Right forelimb (tissue), 1 donor: ENCODE measurements around the gene PLA2G2C.
"Not testable (repeated sequence)": the region's sequence is repeated elsewhere in the genome, so short reads cannot be mapped to it uniquely, and the experiment has no call there.

Experiments
- DNase-seq: peaks from one replicate; pipeline ENCODE4 v3.0.0-alpha.2; 2018

PLA2G2C gene

DNA sequence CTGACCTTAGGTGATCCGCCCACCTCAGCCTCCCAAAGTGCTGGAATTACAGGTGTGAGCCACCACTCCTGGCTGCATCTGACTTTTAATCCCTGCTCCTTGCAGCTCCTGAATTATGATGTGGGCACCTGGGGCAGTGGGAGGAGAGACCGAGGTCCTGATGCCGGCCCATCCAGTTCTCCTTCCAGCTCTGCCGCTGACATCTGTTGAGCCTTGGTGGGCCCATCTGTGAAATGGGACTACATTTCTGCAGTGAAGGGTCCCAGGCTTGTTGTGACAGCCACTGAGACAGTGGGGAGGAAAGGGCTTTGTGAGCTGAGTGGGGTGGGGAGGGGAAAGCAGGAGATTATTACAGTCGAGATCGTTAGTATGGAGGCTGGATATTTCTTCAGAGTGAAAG lies 35.3 kb downstream of the PLA2G2C start:
- no peak for DNase-seq

DNA sequence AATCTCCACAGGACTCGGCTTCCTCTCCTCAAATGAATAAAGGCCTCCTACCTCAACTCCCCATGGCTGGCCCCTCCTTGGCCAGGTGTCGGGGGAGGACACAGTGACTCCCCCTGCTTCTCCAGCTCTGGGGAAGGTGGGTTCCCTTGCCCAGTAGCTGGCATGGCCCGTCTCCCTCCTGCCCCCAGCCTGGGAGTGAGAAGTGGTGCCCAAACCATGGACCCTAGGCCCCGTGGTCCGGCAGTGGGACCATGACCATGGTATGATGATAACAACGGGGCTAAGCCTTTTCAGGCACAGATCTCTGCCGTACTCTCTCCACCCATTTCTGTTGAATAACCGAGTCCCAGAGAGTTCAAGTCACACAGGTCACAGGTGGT lies 36.0 kb downstream of the PLA2G2C start:
- DNase-seq = no peak

DNA sequence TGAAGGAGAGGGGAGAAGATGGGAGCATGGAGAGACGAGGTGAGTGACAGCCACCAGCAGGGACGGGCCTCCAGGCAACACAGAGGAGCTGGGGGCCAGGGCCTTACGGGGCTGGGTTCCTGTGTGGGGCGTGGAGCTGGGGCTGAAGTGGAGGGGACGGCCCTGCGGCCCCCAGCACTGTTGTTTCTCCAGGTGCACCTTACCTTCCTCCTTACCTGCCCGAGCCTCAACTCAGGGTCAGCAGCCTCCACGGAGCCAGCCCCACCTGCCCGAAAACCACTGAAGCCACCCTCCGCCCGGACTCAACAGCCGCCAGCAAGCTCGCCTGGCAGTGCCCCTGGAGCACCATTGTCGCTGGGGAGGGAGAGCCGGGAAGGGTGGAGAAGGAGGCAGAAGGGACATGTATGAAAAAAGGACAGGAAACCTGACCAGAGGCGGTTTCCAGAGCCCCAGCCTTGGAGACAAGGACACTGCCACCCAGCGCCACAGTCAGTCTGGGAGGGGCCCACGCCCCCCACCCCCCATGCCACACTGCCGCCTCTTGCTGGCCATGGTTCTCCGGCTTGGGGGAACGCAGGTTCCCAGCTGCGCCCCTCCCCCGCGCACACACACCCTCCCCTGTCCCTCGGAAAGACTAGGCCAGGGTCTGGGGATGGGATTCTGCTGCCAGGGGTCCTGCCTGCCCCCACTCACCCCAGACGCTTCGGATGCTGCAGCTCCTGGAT lies 36.6 kb downstream of the PLA2G2C start:
- DNase-seq = no peak

DNA sequence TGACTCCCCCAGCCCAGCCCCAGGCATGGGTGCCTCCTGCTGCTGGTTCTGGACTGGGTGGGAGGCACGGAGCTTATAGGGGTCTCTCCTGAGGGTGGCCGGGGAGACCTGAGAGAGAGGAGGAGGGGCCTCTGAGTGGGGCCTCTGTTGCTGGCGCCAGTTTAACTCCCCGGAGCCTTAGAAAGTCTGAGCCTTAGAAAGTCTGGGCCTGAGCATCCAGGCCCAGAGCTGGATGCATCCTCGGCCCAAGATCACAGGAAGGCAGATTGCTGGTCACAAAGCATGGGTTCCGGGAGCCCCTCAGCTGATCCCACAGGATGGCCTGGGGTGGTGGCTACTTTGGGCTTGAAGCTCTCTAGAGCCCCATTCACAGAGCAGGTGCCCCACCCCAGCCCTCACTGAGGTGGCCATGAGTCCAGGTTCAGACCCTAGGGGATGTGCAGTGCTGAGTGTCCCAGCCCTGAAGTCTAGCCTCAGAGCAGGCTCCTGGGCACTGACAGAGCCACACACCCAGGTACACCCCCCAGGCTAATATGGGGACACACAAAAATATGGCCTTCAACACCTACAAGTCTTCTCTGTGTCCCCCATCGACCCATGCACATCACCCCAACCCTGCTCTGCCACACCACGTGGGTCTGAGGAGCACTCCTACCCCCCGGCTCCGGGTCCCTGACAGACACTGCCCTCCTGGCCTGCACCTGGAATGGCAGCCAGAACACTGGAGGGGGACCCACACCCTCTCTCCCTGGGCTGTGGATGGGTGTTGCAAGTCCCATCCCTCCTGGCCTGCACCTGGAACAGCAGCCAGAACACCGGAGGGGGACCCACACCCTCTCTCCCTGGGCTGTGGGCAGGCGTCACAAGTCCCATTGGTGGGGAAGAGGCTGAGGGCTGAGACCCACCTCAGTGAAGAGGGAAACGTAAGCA lies 37.5 kb downstream of the PLA2G2C start:
- no peak for DNase-seq

DNA sequence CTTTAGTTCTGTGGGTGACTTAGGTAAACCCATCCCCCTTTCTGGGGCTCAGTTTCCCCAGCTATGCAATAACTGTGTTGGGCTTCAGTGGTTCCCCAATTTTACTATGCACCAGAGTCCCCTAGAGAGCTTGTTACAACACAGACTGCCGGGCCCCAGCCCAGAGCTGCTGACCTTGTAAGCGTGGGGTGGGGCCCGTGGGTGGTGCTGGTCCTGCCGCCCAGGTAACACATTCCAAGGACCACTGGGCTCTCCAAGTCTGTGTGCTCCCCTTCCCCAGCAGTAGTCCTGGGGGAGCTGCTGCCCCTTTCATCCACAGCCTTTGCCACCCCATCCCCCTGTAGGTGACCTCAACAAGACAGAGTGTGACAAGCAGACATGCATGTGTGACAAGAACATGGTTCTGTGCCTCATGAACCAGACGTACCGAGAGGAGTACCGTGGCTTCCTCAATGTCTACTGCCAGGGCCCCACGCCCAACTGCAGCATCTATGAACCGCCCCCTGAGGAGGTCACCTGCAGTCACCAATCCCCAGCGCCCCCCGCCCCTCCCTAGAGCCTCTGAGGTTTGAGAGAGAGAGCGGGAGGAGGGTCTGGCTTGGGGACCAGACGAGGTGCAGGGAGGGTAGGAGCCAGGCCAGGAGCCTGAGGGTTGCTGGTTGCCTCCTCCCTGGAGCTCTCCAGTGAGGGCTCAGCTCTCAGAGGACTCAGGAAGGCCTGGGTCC lies 38.3 kb downstream of the PLA2G2C start:
- DNase-seq = no peak

DNA sequence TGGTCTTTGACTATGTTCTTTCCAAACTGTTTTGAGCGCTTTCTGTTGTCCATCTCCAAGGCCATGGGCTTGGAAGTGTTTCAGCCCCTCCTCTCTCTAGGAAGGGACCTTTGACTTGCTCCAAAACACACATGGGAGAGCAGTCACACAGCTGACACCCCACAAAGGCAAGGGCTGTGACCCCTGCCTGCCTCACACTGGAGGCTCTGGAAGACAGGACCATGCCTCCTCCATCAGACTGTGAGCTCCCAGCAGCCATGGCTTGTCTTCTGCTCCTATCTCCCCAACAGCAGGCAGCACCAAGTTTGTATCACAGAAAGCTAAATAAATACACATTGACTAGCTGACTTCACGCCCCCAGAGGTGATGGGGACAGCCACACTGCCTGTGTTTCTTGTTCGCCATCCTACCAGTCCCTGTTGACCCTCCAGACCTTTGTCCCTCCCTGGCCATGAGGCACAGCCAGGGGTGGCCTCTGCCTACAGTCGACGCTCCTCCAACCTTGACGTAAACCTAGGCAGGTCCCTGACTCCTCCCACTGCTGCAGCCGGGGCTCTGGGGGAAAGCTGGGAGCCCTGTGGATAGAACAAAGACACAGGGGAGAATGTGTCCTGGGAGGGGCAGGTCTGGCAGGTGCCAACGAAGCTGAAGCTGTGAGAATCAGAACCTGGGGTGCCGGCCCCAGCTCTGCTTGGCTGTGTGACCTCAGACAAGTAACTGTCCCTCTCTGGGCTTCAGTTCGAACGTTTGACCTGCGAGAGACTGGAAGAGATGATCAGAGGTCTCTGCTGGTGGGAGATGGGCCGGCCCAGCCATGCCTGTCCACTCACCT lies 42.4 kb downstream of the PLA2G2C start:
- no peak for DNase-seq

DNA sequence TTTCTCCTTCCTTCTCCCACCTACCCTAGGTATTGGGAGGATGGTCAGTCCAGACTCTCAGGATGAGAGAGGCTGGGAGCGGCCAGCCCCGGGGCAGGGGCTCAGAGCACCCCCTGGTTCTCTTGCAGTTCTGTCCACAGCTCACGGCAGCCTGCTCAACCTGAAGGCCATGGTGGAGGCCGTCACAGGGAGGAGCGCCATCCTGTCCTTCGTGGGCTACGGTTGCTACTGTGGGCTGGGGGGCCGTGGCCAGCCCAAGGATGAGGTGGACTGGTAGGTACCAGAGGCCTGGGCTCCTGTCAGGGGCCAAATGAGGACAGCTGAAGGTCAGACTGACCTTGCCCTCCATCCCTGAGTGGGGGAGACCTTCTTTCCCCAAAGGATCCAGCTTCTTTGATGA lies 43.0 kb downstream of the PLA2G2C start:
- DNase-seq = no peak

DNA sequence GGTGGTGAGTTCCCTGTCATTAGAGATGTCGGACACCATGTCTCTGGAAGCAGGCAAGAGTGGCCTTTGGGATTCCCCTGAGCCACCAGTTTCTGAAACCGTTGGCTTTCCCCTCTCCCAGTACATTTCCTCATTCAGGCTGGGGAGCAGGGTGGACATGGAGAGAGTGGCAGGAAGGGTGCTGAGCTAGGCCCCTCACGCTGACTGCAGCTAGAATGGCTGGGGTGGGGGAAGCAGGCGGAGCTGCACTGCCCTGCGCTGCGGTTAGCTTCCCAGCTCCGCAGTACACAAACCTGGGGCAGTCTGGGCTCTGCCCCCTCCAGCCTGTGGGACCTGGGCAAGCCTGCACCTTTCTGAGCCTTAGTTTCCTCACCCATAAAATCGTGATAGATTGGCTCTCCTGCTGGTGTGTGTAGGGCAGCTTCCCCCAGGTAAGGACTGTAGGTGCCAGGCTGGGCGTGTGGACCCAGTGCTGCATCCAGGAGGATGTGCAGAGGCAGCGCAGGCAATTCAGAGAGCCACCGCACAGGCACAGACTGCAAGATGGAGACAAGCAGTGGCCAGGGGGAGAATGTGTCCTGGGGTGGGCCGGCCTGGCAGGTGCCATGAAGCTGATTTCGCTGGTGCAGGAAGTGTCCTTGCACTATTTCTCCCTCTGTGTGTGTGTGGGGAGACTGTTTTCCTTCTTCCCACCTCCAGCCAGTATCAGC lies 44.2 kb downstream of the PLA2G2C start:
- no peak for DNase-seq

DNA sequence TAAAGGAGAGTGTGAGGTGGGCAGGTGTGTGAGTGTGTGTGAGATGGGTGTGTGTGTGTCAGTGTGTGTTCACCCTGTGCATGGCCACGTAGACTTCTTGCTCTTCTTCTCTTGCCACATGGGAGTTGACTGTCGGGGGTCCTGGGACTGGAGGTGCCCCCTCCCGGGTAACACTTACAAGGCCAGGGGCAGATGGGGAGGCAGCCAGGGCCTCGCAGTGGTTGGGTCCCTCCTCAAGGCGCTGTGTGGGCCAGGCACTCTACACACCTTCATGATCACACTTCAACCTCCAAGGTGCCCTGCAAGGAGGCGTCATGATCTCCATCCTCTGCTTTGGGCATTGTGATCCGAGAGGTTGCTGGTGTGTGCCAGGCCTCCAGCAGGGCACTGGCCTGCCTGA lies 44.9 kb downstream of the PLA2G2C start:
- no peak for DNase-seq

DNA sequence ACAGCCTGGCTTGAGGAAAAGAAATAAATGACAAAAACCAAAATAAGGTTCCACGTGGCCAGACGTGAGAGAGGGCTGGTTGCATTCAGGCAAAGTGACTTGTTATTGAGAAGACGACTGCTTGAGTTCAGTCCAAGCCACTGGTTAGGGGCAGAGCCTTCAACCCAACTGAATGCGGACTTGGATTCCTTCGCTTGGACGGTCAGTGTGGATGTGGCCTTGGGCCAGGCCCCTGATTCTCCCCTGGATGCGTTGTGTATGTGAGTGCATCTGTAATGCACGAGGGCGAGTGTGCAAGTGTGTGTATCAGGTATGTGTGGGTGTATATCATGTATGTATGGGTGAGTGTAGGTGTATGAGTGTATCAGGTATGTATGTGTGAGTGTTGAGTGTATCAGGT lies 45.3 kb downstream of the PLA2G2C start:
- DNase-seq = no peak

DNA sequence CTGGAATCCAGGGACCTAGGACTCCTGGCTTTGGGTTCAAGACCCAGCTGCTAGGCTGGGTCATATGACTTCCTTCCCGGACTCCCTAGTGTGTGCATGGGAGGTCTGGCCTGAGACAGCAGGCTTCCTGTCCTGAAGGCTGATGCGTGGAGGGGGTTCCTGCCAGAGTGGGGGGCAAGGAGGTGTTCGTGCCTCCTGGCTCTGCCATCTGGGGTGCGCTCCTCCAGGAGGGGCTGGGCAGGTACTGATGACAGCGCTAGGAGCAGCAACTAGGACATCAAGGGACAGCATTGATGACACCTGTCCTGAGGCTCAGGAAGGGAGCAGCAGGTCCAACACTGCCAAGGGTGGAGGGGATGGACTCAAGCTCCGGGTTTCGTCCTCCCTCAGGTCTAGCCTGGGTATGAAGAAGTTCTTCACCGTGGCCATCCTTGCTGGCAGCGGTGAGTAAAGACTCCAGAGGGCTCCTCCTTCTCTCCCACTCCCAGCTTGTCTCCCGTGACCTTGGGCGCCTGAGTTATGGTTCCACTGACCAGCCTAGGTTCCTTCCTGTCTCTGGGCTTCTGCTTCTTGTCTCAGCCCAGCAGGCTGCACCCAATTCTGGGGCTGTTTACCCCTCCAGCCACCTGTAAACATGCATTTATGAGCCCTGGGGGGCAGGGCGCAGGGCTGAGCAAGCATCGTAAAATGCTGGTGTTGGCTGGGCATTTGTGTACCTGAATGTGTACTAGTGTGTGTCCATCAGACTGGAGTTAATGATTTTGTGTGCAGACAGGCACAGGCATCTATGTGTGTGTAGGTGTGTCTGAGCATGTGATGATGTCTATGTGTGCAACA lies 46.3 kb downstream of the PLA2G2C start:
- DNase-seq = no peak

DNA sequence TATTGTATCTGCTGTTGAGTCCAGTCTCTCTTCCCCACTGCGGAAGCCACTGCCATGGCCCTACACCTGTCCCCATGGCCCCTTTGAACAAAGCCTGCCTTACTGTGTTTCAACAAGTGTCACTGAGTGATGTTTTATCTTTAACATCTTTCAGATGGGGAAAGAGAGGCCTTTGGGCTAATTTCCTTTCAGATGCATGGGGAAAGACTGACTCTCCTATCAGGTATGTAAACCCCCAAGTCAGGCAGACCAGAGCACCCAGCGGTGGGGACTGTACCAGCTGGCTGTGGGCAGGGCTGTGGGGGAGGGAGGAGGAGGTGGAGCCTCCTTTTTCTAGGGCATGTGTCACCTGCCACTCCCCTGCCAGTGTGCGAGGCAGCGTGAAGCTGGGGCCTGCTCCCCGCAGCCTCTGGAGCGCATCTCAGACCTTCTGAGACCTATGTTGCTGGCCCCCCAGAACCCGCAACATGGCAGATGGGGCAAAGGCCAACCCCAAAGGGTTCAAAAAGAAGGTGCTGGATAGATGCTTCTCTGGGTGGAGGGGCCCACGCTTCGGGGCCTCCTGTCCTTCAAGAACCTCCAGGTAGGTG lies 47.3 kb downstream of the PLA2G2C start, which contains the start of gene PLA2G2F:
Gene PLA2G2F, plus strand, starts transcription at position 363 of the 590 bp plus-strand sequence. Its CDS starts 105 bp downstream, at position 468.
- no peak for DNase-seq

DNA sequence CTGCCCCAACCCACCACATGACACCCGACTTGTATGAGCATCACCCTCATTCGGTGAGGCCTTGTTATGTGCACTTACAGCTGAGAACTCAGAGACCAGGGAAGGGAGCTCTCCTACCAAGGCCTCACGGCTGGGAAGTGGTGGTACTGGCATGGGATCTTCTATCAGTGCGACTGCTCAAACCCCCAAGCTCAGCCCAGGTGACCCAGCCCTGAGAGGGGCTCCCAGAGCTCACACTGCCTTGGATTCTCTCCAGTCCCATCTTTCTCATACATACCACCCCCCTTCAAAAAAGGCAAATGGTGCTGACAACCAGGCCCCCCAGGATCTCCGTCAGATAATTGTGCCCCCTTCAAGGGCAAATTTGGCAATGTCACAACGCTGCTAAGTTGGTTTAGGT lies 48.0 kb downstream of the PLA2G2C start:
- DNase-seq = no peak

DNA sequence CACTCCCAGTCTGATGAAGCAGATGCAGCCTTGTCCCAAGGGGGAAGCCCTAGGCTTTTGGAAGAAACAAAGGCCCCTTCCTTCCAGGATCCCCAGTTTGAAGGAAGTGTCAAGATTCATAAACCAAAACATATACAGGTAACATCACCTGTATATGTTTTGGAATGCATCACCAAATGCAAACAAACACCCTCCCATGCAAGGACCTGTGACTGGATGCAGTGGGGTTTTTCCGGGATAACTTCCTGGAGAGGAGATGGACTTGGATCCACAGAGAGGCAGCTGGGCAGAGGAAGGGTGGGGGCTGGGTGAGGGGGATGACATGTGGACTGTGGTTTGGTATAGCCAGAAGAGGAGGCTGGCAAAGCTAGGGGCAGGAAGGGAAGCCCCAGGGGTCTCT lies 48.7 kb downstream of the PLA2G2C start:
- no peak for DNase-seq

DNA sequence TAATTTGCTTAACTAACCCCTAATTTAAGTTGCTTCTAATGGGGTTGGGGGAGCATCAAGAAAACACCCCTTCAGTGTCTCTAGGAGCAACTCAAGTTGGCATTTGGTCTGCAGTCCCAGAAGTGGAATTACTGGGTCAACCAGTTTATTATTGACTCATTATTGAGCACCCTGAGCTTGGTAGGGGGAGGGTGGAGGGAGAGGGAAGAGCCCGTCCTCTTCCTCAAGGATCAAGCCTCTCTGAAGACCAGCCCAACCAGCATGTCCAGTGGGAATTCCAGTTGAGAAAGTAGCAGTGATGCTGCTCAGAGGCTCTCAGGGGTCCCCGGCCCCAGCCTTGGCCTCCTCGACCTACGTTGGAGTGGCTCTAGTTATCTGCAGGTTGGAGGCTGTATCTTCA lies 49.3 kb downstream of the PLA2G2C start:
- no peak for DNase-seq

DNA sequence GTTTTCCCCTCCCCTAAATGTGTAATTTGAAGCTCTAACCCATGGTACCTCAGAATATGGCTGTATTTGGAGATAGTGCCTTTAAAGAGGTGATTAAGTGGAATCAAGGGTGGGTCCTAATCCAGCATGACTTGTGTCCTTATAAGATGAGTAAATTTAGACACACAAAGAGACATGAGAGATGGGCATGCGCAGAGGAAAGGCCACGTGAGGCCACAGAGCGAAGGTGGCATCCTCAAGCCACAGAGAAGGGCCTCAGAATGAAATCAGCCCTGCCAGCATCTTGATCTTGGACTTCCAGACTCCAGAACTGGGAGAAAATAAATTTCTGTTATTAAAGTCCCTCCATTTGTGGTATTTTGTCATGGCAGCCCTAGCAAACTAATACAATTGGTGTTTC lies 50.1 kb downstream of the PLA2G2C start:
- no peak for DNase-seq

DNA sequence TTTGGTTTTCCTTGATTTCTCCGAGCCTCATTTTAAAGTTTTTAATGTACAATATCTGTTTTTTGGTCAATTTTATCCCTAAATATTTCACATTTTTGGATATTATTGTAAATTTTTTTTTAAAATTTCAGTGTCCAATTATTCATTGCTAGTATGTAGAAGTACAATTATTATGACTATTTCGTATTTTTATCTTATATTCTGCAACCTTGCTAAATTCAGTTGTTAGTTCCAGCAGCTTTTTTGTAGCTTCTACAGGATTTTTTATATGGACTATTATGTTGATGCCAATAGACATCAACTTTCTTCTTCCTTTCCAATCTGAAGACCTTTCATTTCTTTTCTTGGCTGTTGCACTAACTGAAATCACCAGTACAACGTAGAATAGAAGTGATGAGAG lies 51.3 kb downstream of the PLA2G2C start:
- no peak for DNase-seq

DNA sequence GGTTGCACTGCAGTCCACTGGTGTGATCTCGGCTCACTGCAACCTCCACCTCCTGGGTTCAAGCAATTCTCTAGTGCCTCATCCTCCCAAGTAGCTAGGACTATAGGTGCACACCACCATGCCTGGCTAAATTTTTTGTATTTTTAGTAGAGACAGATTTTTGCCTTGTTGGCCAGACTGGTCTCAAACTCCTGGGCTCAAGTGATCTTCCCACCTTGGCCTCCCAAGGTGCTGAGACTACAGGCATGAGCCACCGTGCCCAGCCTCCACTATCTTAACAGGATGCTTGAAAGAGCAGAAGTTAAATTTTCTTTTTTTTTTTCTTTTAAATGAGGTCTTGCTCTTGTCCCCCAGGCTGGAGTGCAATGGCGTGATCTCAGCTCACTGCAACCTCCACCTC lies 55.8 kb downstream of the PLA2G2C start:
- DNase-seq = not testable (repeated sequence)

DNA sequence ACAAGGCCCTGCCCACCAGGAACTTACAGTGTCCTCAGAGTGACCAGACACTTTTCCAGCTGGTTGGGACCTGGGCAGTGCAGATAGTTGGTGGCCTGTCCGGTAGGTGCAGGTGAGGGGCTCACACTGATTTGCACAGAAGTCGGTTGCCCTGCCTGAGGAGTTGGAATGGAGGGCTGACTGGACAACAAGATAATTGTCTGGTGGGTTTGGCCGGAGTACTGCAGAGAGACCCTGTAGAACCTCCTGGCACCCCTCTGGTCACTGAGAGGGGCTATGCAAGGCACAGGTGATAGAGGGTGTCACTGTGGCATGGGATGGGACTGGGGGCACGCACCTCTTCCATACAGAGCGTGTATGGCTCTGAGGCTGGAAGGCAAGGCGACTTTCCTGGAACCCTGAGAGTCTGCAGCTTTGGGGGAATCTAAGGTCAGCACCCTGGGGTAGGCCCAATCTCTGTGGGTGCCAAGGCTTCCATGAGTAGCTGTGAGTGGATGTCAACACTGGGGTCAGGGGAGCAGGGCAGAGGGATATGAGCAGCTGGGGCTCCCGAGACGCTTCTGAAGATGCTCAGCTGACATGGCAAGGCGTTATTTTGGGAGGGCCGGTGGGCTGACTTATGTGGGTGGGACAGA lies 59.4 kb downstream of the PLA2G2C start:
- DNase-seq = no peak
